Activated T-cell treated with anti-CD3 and anti-CD28 coated beads, Interleukin-2, amount 50 U/mL, for 72 hours (primary cell): ENCODE results near the gene KIRREL3. TPM values are rescaled to one million over a fixed set of nuclear protein-coding genes. Genes with fewer than 3 reads are reported as not detected.

Experiments used
- ATAC-seq, 2 donors: fragments of 150-1000 bp; cut with Tn5 transposase; replicated peaks in 1 of 2; 2 replicates each; pipeline ENCODE4 v1.10.0; 2021; ENCODE audit warnings: moderate library complexity in 2 of 2, mild to moderate bottlenecking in 1 of 2
- DNase-seq, 2 donors: peaks; one replicate each; pipeline ENCODE4 v3.0.0; 2021 to 2022; ENCODE audit warnings: mixed read lengths in 1 of 2
- H3K27ac Mint-ChIP-seq: one replicate; pipeline ENCODE4 v1.8.0; 2022; ENCODE audit warnings: mild to moderate bottlenecking, moderate library complexity, mixed read lengths
- H3K27me3 Mint-ChIP-seq: one replicate; pipeline ENCODE4 v1.8.0; 2022; ENCODE audit warnings: low read depth, mixed read lengths
- H3K36me3 Mint-ChIP-seq, 2 donors: one replicate each; pipeline ENCODE4 v1.8.0; 2022; ENCODE audit warnings: mixed read lengths in 2 of 2, mild to moderate bottlenecking in 1 of 2; ENCODE audit not compliant: insufficient read depth in 2 of 2
- H3K4me1 Mint-ChIP-seq: one replicate; pipeline ENCODE4 v1.8.0; 2022; ENCODE audit warnings: low read depth, mixed read lengths
- H3K4me3 Mint-ChIP-seq, 2 donors: one replicate each; pipeline ENCODE4 v1.8.0; 2022; ENCODE audit warnings: mild to moderate bottlenecking in 2 of 2, mixed read lengths in 2 of 2, moderate library complexity in 2 of 2
- H3K9me3 Mint-ChIP-seq, 2 donors: one replicate each; pipeline ENCODE4 v1.8.0; 2022; ENCODE audit warnings: mixed read lengths in 2 of 2
- total RNA-seq, 2 donors: library from RNA; stranded (reverse); gene quantifications; one replicate each; pipeline ENCODE4 v1.2.3, GENCODE V29; 2022

KIRREL3 gene
- not detected for total RNA-seq

DNA sequence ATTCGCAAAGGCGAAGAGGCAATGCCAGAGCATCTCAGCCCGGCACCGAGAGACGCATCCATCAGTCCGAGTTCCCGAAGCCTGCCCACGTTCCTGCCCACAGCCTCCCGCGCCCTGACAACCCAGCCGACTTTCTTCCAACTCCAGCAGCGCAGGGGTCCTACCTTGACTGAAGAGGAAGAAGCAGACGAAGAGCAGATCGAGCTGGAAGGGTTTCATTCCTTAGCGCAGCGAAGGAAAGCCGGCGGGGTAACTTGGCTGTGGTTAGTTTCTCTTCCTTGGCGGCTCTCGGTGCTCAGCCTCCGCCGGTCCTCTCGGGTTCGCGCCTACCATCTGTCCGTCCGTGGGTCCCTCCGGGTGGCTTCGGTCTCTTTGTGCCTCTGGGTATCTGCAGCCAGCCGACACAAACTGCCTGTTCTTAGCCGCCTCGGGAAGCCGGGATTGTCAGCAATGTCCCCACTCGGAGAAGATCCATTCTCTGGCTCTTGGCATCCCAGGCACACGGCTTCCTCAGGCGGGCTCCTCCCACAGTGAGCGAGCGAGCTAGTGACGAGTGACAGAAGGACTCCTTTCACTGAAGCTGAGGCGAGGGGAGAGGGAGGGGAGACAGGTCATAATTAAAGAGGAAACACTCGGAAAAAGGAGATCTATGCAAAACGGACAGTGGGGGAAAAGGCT is at the start of gene KIRREL3:
KIRREL3 (minus strand) TSS at position 480 of the 678 bp plus-strand sequence.
- H3K36me3 Mint-ChIP-seq, result no peaks in the 10 kb centered on the region
- no peaks in the 10 kb centered on the region for H3K4me1 Mint-ChIP-seq
- peaks cover 14% of the 10 kb centered on the region for H3K27me3 Mint-ChIP-seq
- H3K4me3 Mint-ChIP-seq, result no peak within 1 kb of the TSS
- ATAC-seq (no peak), DNase-seq (no peak)
- H3K9me3 Mint-ChIP-seq, result no peaks in the 10 kb centered on the region
- H3K27ac Mint-ChIP-seq, result no peak within 1 kb of the TSS

DNA sequence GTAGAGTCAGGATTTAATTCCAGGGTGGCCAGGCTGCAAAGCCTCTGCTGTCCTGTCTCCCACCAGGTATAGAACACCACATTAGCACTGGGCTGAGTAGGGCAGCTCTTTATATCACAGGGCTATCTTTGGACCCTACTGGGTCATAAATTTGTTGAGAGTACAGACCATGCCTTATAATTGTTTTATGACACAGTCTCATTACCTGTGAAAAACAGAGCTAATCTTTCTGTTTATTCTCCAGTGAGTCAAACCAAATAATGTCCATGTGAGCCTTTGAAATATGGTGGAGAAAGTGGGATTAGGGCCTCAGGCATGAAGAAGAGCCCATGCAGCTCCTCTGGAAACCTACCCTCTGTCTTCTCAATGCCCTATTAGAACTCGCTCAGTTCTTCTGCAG is 49.6 kb upstream of the KIRREL3 start:
- Mint-ChIP-seq H3K9me3 (peaks cover 0 to 4% of the 10 kb centered on the region in 2 donors), H3K27me3 (no peaks in the 10 kb centered on the region), H3K4me3 (no peak overlapping the region)

DNA sequence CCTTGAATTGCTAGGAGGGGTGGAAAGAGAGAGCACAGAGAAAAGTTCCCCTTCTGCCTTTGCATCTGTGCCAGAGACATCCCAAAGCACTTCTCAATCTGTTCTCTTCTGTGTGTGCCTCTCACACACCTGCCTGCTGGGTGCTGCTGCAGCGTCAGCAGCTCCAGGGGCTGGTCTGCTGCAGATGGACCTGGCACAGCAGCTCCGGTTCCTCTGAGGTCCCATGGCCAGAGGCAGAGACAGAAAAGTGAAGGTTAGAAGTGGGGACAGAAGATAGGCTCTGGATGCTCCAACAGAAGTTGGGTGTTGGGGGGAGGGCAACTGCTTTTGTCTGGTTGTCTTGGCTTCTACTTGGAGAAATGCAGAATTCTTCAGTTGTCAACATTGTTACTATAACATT is 48.9 kb upstream of the KIRREL3 start:
- H3K4me3 Mint-ChIP-seq, result no peak overlapping the region
- peaks cover 0 to 4% of the 10 kb centered on the region in 2 donors for H3K9me3 Mint-ChIP-seq
- no peaks in the 10 kb centered on the region for H3K27me3 Mint-ChIP-seq
- DNase-seq (no peak), ATAC-seq (no peak)
- H3K27ac Mint-ChIP-seq, result no peak overlapping the region
- H3K36me3 Mint-ChIP-seq, result no peaks in the 10 kb centered on the region
- H3K4me1 Mint-ChIP-seq, result no peaks in the 10 kb centered on the region

More for the DNA sequence above, 49.6 kb upstream of the KIRREL3 start:
- no peaks in the 10 kb centered on the region for H3K4me1 Mint-ChIP-seq
- DNase-seq (no peak), ATAC-seq (no peak)
- no peak overlapping the region for H3K27ac Mint-ChIP-seq
- H3K36me3 Mint-ChIP-seq, result no peaks in the 10 kb centered on the region

DNA sequence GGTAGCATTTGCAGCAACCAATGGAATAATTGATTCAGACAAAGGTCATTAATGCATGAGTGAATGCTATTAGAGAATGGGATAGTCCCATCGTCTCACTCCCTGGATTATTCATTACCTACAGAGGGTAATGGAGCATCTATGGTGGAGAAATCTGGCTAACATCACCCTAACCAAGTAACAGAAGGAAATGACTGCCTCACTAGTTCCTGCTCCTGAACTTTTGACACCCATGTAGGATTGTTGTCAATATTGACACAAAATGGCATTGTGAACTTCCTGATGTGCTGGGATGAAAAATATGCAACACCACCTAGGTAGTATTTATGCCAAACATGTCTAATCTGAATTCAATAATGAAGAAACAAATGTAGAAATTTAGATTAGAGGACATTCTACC is 44.0 kb upstream of the KIRREL3 start:
- Mint-ChIP-seq H3K4me1 (no peaks in the 10 kb centered on the region), H3K27ac (no peak overlapping the region), H3K9me3 (peaks cover 0 to 1% of the 10 kb centered on the region in 2 donors), H3K4me3 (no peak overlapping the region), H3K36me3 (no peaks in the 10 kb centered on the region), H3K27me3 (no peaks in the 10 kb centered on the region)
- ATAC-seq (no peak), DNase-seq (no peak)

DNA sequence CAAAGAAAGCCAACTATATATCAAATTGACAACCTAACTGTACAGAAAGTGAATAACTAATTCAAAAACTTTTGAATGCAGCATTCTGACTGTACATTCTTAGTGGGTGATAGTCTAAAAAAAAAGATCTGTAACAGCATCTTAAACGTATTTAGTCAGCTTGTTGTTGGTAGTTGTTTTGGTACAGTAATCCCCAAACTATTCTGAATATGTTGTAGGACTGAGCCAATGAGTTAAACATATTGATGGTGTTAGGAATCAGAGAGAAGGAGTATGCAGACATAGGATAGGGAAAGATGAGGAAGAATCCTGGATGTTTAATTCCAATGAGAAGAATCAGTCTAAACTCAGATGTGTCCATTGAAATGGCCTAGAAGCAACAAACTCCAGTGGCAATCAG is 41.9 kb upstream of the KIRREL3 start:
- Mint-ChIP-seq H3K27me3 (no peaks in the 10 kb centered on the region), H3K36me3 (no peaks in the 10 kb centered on the region), H3K4me1 (no peaks in the 10 kb centered on the region), H3K9me3 (peaks cover 0 to 1% of the 10 kb centered on the region in 2 donors), H3K27ac (no peak overlapping the region), H3K4me3 (no peak overlapping the region)
- ATAC-seq (no peak), DNase-seq (no peak)

DNA sequence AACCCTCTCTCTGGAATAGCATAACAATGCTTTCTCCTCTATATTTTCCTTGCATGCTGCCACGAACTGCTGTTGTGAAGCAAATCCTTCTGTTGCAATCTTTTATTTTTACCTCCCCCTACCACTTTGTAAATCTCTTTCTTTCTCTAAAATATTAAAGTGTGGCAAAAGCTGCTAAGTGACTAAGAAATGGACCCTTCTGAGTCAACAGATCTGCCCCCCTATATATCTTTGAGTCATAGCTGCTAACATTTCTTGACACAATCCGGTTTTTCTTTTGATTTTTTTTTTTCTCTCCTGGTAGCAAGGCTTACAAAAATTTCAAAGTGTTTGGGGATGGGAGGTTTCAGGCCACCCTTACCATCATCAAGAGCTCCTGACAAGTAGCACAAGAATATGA is 39.0 kb upstream of the KIRREL3 start:
- Mint-ChIP-seq H3K36me3 (no peaks in the 10 kb centered on the region), H3K27me3 (no peaks in the 10 kb centered on the region), H3K27ac (no peak overlapping the region), H3K9me3 (peaks cover 0 to 1% of the 10 kb centered on the region in 2 donors), H3K4me3 (no peak overlapping the region), H3K4me1 (no peaks in the 10 kb centered on the region)
- DNase-seq (no peak), ATAC-seq (no peak)

DNA sequence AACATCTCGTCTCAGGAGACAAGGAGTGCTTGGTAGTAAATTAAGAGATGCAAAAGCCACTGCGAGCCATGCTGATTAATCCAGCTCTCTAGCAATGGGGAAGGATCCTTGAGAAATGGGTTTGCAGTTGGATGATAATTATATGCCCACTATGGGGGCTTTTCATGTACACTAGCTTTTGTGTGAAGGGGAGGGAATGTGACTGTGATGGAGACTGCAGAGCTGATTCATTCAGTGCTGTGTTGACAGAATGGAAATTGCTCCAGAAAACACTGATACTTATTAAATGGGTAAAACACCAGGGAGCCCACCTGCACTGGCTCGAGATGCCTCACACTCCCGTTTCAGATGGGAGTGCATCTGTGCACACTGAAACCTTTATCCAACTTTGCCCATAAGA is 37.0 kb upstream of the KIRREL3 start:
- H3K9me3 Mint-ChIP-seq, result peaks cover 0 to 1% of the 10 kb centered on the region in 2 donors
- ATAC-seq, result no peak
- no peaks in the 10 kb centered on the region for H3K4me1 Mint-ChIP-seq
- H3K36me3 Mint-ChIP-seq, result no peaks in the 10 kb centered on the region
- no peak overlapping the region for H3K27ac Mint-ChIP-seq
- H3K27me3 Mint-ChIP-seq, result no peaks in the 10 kb centered on the region
- H3K4me3 Mint-ChIP-seq, result no peak overlapping the region
- no peak for DNase-seq

DNA sequence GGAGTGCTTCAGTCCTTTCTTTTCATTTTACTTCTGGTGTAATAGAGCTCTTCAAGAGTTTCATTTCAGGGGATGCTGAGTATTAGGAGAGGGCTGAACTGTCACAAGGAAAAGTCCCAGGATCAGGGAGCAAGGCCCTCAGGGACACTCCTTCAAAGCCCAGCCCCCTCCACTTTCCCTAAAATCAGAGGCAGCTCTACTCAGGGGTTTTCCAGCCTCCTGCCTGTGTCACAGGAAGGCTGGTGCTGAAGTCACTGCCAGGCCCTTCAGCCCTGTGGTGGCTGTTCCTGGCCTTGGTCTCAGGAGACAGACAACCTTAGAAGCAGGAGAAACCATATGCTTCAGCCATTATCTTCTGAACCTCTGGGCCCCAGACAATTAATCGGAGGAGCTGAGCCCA is 36.4 kb upstream of the KIRREL3 start:
- no peaks in the 10 kb centered on the region for H3K9me3 Mint-ChIP-seq
- no peaks in the 10 kb centered on the region for H3K4me1 Mint-ChIP-seq
- no peaks in the 10 kb centered on the region for H3K27me3 Mint-ChIP-seq
- no peak for ATAC-seq
- DNase-seq, result no peak
- H3K36me3 Mint-ChIP-seq, result no peaks in the 10 kb centered on the region
- no peak overlapping the region for H3K27ac Mint-ChIP-seq
- no peak overlapping the region for H3K4me3 Mint-ChIP-seq

DNA sequence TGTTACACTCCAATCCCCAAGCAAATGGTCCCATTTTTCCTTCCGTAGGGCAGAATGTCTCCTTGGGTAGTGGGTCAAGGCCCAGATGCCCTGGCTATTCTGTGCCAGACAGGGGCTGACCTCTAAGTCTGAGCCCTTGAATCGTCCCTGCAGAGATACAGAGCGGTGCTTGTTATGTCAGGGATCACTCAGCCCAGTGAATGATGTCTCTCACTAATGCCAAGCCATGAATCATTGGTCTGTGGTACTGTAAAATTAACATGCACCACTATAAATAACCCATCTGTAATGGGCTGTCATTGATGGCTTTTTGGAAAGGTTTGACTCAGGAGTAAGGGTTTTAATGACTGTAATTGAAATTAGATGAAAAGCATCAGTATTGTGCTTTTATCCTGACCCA is 35.3 kb upstream of the KIRREL3 start:
- Mint-ChIP-seq H3K27me3 (no peaks in the 10 kb centered on the region), H3K4me1 (no peaks in the 10 kb centered on the region), H3K27ac (no peak overlapping the region), H3K9me3 (no peaks in the 10 kb centered on the region), H3K4me3 (no peak overlapping the region), H3K36me3 (no peaks in the 10 kb centered on the region)
- ATAC-seq, result no peak
- DNase-seq, result no peak

DNA sequence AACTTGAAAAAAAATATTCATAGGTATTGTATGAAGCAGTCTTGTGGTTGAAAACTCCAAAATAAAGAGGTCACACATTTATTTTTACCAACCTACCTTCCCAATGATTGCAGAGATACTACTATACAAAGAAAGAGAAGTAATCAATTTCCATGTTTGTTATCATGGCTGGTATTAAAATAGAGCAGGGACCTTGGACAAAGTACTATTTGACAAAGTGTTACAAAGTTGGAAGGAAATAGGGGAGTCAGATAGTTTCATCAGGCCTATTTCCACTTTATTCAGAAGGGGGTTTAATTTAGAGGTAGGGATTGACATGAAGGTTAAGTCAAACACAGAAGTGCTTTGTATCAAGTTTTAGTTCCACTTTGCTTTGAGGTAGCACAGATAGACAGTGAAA is 34.4 kb upstream of the KIRREL3 start:
- no peak overlapping the region for H3K4me3 Mint-ChIP-seq
- H3K27me3 Mint-ChIP-seq, result no peaks in the 10 kb centered on the region
- H3K36me3 Mint-ChIP-seq, result no peaks in the 10 kb centered on the region
- ATAC-seq (no peak), DNase-seq (no peak)
- no peak overlapping the region for H3K27ac Mint-ChIP-seq
- no peaks in the 10 kb centered on the region for H3K4me1 Mint-ChIP-seq
- no peaks in the 10 kb centered on the region for H3K9me3 Mint-ChIP-seq

DNA sequence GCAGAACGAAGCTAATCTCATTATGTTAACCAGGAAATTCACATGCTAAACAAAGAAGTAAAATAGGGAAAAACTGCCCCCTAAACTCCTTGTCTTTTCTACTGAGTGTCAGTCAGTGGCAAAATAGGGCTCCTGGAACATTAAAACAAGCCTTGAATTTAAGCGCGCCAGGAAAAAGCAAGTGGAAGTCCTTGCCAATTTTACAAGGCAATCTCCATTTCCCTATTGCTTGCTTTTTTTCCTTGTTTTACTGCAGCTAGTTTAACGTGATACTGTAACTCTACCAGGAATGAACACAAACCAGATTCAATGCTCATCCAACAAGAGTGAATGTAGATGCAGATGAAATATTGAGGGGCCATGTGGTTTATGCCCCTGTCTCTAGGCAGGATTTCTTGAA is 28.1 kb upstream of the KIRREL3 start:
- no peak for DNase-seq
- H3K9me3 Mint-ChIP-seq, result no peaks in the 10 kb centered on the region
- H3K27me3 Mint-ChIP-seq, result no peaks in the 10 kb centered on the region
- H3K4me3 Mint-ChIP-seq, result no peak overlapping the region
- ATAC-seq, result no peak
- no peaks in the 10 kb centered on the region for H3K4me1 Mint-ChIP-seq
- no peaks in the 10 kb centered on the region for H3K36me3 Mint-ChIP-seq
- no peak overlapping the region for H3K27ac Mint-ChIP-seq

DNA sequence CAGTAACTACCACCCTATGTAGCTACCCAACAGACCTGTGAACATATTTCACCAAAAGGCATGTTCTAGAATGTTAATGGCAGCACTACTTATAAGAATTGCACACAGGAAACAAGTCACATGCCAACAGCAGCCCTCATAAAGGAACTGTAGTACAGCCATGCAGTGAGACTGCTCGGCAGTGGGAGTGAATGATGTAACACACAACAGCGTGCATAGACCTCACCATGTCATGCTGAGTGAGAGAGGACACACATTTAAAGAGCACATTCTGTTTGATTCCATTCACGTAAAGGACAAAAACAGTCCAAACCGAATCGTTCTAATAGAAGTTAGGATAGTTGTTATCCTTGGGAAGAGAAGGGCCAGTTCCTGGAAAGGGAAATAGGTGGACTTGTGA is 27.2 kb upstream of the KIRREL3 start:
- Mint-ChIP-seq H3K4me3 (no peak overlapping the region), H3K27me3 (no peaks in the 10 kb centered on the region), H3K36me3 (no peaks in the 10 kb centered on the region), H3K4me1 (no peaks in the 10 kb centered on the region), H3K27ac (no peak overlapping the region), H3K9me3 (no peaks in the 10 kb centered on the region)
- no peak for ATAC-seq
- DNase-seq, result no peak

DNA sequence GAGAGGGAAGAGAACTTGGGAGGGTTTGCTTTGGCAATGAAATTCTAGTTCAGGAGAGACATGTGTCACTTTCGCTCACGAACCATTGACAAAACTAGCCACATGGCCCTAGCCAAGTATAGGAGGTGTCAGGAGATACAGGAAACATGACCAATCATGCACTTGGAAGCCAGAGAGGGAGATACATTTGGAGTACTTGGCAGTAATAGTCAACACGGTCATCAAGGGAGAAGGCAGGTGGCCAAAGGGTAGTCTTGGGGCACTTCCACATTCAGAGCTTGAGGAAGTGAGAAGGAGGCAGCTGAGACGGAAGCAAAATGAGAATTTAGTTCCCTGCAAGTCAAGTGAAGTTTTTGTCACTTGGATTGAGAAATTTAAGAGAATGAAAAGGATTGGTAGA is 26.4 kb upstream of the KIRREL3 start:
- H3K9me3 Mint-ChIP-seq, result no peaks in the 10 kb centered on the region
- H3K27ac Mint-ChIP-seq, result no peak overlapping the region
- no peak overlapping the region for H3K4me3 Mint-ChIP-seq
- ATAC-seq (no peak), DNase-seq (no peak)
- H3K27me3 Mint-ChIP-seq, result no peaks in the 10 kb centered on the region
- no peaks in the 10 kb centered on the region for H3K4me1 Mint-ChIP-seq
- no peaks in the 10 kb centered on the region for H3K36me3 Mint-ChIP-seq

DNA sequence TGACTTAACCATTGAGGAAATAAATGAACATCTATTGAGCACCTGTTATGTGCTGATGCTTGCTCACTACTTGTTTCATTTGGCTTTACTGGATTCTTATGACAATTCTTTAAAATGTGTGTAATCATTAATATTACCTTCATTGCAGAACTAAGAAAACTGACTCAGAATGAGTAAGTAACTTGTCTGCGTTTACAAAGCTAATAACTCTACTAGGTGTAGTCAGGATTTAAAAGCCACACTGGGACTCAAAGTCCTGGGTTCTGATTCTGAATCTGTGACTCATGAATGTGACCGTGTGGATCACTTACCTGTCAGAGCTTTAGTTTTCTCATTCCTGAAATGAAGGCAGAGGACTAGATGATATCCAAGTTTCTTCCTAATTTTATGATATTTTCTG is 23.4 kb upstream of the KIRREL3 start:
- Mint-ChIP-seq H3K4me1 (no peaks in the 10 kb centered on the region), H3K27ac (no peak overlapping the region), H3K9me3 (peaks cover 0 to 2% of the 10 kb centered on the region in 2 donors), H3K4me3 (no peak overlapping the region), H3K36me3 (no peaks in the 10 kb centered on the region), H3K27me3 (no peaks in the 10 kb centered on the region)
- no peak for DNase-seq
- no peak for ATAC-seq
